Mesendoderm (in vitro differentiated cells): Measurements from ENCODE around the gene SMURF2.

Experiments
- DNase-seq: peaks from one replicate; pipeline ENCODE4 v3.0.0; 2013
- H2AK5ac ChIP-seq: 2 replicates; pipeline ENCODE4 v1.6.1; 2013; ENCODE audit warnings: low read length, inconsistent platforms
- H2BK120ac ChIP-seq: 2 replicates; pipeline ENCODE4 v1.6.1; 2013; ENCODE audit warnings: low read depth, mild to moderate bottlenecking, low read length, moderate library complexity, mixed read lengths
- H2BK15ac ChIP-seq: replicated peaks from 2 replicates; pipeline ENCODE4 v1.6.1; 2013; ENCODE audit warnings: low read depth, mild to moderate bottlenecking, moderate library complexity
- H2BK5ac ChIP-seq: 2 replicates; pipeline ENCODE4 v1.6.1; 2013; ENCODE audit warnings: low read length, inconsistent platforms
- H3K18ac ChIP-seq: 2 replicates; pipeline ENCODE4 v1.6.1; 2013; ENCODE audit warnings: mild to moderate bottlenecking, low read length, mixed read lengths
- H3K23ac ChIP-seq: one replicate; pipeline ENCODE4 v1.6.1; 2013; ENCODE audit warnings: low read length
- H3K27ac ChIP-seq: 2 replicates; pipeline ENCODE4 v1.5.1; 2013; ENCODE audit warnings: low read depth, mild to moderate bottlenecking, inconsistent platforms, low read length, moderate library complexity
- H3K27me3 ChIP-seq: 2 replicates; pipeline ENCODE4 v1.6.1; 2013; ENCODE audit warnings: low read length, control low read depth, mild to moderate bottlenecking, inconsistent platforms; ENCODE audit not compliant: insufficient read depth, poor library complexity
- H3K36me3 ChIP-seq: 2 replicates; pipeline ENCODE4 v1.6.1; 2013; ENCODE audit warnings: low read length, inconsistent platforms; ENCODE audit not compliant: control insufficient read depth, insufficient read depth
- H3K4ac ChIP-seq: one replicate; pipeline ENCODE4 v1.6.1; 2013; ENCODE audit warnings: low read depth, mild to moderate bottlenecking, low read length, moderate library complexity
- H3K4me1 ChIP-seq: 2 replicates; pipeline ENCODE4 v1.6.1; 2013; ENCODE audit warnings: low read depth, low read length, inconsistent platforms; ENCODE audit not compliant: control insufficient read depth
- H3K4me2 ChIP-seq: 2 replicates; pipeline ENCODE4 v1.6.1; 2013; ENCODE audit warnings: low read length
- H3K4me3 ChIP-seq: 2 replicates; pipeline ENCODE4 v1.5.1; 2013; ENCODE audit warnings: mild to moderate bottlenecking, low read length
- H3K56ac ChIP-seq: one replicate; pipeline ENCODE4 v1.6.1; 2013; ENCODE audit warnings: low read length
- H3K79me1 ChIP-seq: 2 replicates; pipeline ENCODE4 v1.6.1; 2013; ENCODE audit warnings: low read length, inconsistent platforms
- H3K79me2 ChIP-seq: 2 replicates; pipeline ENCODE4 v1.6.1; 2013; ENCODE audit warnings: mild to moderate bottlenecking, low read length; ENCODE audit not compliant: control insufficient read depth, insufficient read depth
- H3K9ac ChIP-seq: 2 replicates; pipeline ENCODE4 v1.6.1; 2013; ENCODE audit warnings: low read length, inconsistent platforms
- H4K5ac ChIP-seq: one replicate; pipeline ENCODE4 v1.6.1; 2013; ENCODE audit warnings: low read length
- H4K8ac ChIP-seq: one replicate; pipeline ENCODE4 v1.6.1; 2013; ENCODE audit warnings: low read depth, mild to moderate bottlenecking, control low read depth, low read length, moderate library complexity
- WGBS: extraction: QIAGEN DNeasy Blood & Tissue Kit; methylation state at CpG from one replicate; pipeline ENCODE4 v1.1.7; 2013; ENCODE audit warnings: low lambda C conversion rate, missing lambda C conversion rate; ENCODE audit not compliant: insufficient coverage; ENCODE audit errors: extremely low coverage; 5-methylcytosine and 5-hydroxymethylcytosine counted together

Gene SMURF2

GRCh38 chr17:64626827-64627226, 35.3 kb downstream of the SMURF2 start:
- Histone ChIP-seq H3K23ac (no peak overlapping the region), H3K27me3 (no peaks in the 10 kb centered on the region), H2BK5ac (no peak overlapping the region), H3K4me1 (no peaks in the 10 kb centered on the region), H3K9ac (no peak overlapping the region), H3K4me3 (no peak overlapping the region), H2BK120ac (no peak overlapping the region), H3K18ac (no peak overlapping the region), H2AK5ac (no peak overlapping the region), H3K79me1 (peaks cover 13% of the 10 kb centered on the region), H4K8ac (no peak overlapping the region), H3K4me2 (no peak overlapping the region), H3K79me2 (peaks cover 13% of the 10 kb centered on the region), H2BK15ac (no peak overlapping the region), H4K5ac (no peak overlapping the region), H3K4ac (no peak overlapping the region), H3K36me3 (no peaks in the 10 kb centered on the region), H3K27ac (no peak overlapping the region), H3K56ac (no peak overlapping the region)
- DNase-seq: no peak
- WGBS: no CpG with 5 or more reads among the region's 3 CpGs

DNA sequence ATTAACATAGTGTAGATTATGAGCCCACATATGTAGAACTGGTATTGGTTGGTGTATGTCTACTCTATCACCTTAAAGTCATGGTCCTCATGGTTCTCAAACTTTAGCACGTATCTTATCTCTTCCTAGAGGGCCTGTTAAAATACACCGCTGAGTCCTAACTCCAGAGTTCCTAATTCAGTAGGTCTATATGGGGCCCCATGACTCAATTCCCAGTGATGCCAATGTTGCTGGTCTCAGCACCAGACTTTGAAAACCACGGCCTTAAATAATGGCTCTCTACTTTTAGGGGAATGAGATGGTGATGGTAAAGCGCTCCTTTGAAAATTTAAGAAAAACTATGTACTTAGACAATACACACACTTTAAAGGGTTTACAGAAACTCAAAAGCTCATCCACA, 36.6 kb downstream of the SMURF2 start:
- Histone ChIP-seq H3K79me1 (peaks cover 13% of the 10 kb centered on the region), H3K79me2 (peaks cover 11% of the 10 kb centered on the region), H2AK5ac (no peak overlapping the region), H2BK5ac (no peak overlapping the region), H3K4me1 (no peaks in the 10 kb centered on the region), H3K56ac (no peak overlapping the region), H3K18ac (no peak overlapping the region), H3K9ac (no peak overlapping the region), H4K5ac (no peak overlapping the region), H3K4me2 (no peak overlapping the region), H3K27ac (no peak overlapping the region), H3K27me3 (no peaks in the 10 kb centered on the region), H3K36me3 (no peaks in the 10 kb centered on the region), H2BK120ac (no peak overlapping the region), H3K4me3 (no peak overlapping the region), H2BK15ac (no peak overlapping the region), H3K23ac (no peak overlapping the region), H4K8ac (no peak overlapping the region), H3K4ac (no peak overlapping the region)
- WGBS: no CpG with 5 or more reads among the region's 4 CpGs
- no peak for DNase-seq

- peaks cover 3% of the 10 kb centered on the region for H3K4me1 ChIP-seq
- no peak for DNase-seq
These were observed 39.0 kb downstream of the SMURF2 start for GRCh38 chr17:64622931-64623654.

GRCh38 chr17:64621772-64622171, 40.3 kb downstream of the SMURF2 start:
- Histone ChIP-seq H4K5ac (no peak overlapping the region), H3K27me3 (no peaks in the 10 kb centered on the region), H3K36me3 (no peaks in the 10 kb centered on the region), H3K4me3 (no peak overlapping the region), H2BK120ac (no peak overlapping the region), H3K9ac (no peak overlapping the region), H3K27ac (no peak overlapping the region), H2BK5ac (no peak overlapping the region), H3K79me2 (peaks cover 9% of the 10 kb centered on the region), H2AK5ac (no peak overlapping the region), H3K79me1 (peaks cover 8% of the 10 kb centered on the region), H3K56ac (no peak overlapping the region), H3K4me2 (no peak overlapping the region), H3K4ac (no peak overlapping the region), H3K4me1 (peaks cover 3% of the 10 kb centered on the region), H3K18ac (no peak overlapping the region), H3K23ac (no peak overlapping the region), H2BK15ac (no peak overlapping the region), H4K8ac (no peak overlapping the region)
- no peak for DNase-seq
- no CpG with 5 or more reads among the region's 6 CpGs for WGBS

More at GRCh38 chr17:64622931-64623654, 39.0 kb downstream of the SMURF2 start:
- no peak overlapping the region for H3K9ac ChIP-seq
- H4K8ac ChIP-seq: no peak overlapping the region
- no peak overlapping the region for H4K5ac ChIP-seq
- no peak overlapping the region for H2BK15ac ChIP-seq
- H3K18ac ChIP-seq: no peak overlapping the region
- no peak overlapping the region for H3K4me2 ChIP-seq
- no peak overlapping the region for H3K4me3 ChIP-seq
- no peak overlapping the region for H3K4ac ChIP-seq
- H2BK5ac ChIP-seq: no peak overlapping the region
- WGBS: no CpG with 5 or more reads among the region's 4 CpGs
- no peak overlapping the region for H3K27ac ChIP-seq
- H2AK5ac ChIP-seq: no peak overlapping the region
- no peak overlapping the region for H3K23ac ChIP-seq
- H3K79me1 ChIP-seq: peaks cover 15% of the 10 kb centered on the region
- peaks cover 17% of the 10 kb centered on the region for H3K79me2 ChIP-seq
- H2BK120ac ChIP-seq: no peak overlapping the region
- H3K27me3 ChIP-seq: no peaks in the 10 kb centered on the region
- H3K36me3 ChIP-seq: no peaks in the 10 kb centered on the region
- H3K56ac ChIP-seq: no peak overlapping the region

DNA sequence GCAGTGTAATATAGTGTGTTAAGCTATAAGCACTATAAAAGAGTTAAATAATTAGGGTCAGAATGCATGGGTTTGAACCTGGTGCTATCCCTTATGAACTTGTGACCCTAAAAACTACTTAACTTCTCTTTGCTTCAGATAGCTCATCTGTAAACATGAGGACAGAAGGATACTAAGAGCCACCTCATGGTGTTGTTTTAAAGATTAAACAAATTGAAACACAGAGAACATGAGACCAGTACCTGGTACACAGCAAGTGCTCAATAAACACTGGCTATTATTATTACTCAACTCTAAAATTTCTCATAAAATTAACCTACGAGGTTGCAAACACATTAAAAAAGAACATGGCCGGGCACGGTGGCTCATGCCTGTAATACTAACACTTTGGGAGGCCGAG, 43.3 kb downstream of the SMURF2 start:
- Histone ChIP-seq H2AK5ac (no peak overlapping the region), H3K23ac (no peak overlapping the region), H3K27ac (no peak overlapping the region), H4K8ac (no peak overlapping the region), H3K4me3 (no peak overlapping the region), H3K4me2 (no peak overlapping the region), H2BK15ac (no peak overlapping the region), H2BK5ac (no peak overlapping the region), H3K27me3 (no peaks in the 10 kb centered on the region), H4K5ac (no peak overlapping the region), H2BK120ac (no peak overlapping the region), H3K56ac (no peak overlapping the region), H3K79me1 (peaks cover 2% of the 10 kb centered on the region), H3K4me1 (peaks cover 3% of the 10 kb centered on the region), H3K9ac (no peak overlapping the region), H3K4ac (no peak overlapping the region), H3K18ac (no peak overlapping the region), H3K79me2 (peaks cover 6% of the 10 kb centered on the region), H3K36me3 (no peaks in the 10 kb centered on the region)
- WGBS: no CpG with 5 or more reads among the region's 4 CpGs
- DNase-seq: no peak
